Gastroesophageal sphincter (tissue), 3 donors: Measurements from ENCODE around the gene C19orf38.

Experiments
- POLR2AphosphoS5 ChIP-seq: sonication (generic); formaldehyde crosslinking; IDR thresholded peaks from one replicate; pipeline ENCODE4 v1.6.1; 2017; ENCODE audit warnings: antibody characterized with exemption
- TF ChIP-seq, protein P1 (sequence below), 4 experiments: fragments of 200-600 bp in 2 of 4; fragments of 450-650 bp in 2 of 4; sonication (generic) in 1 of 4; IDR thresholded peaks; one replicate each; pipeline ENCODE4 v1.5.1; 2017 to 2019; ENCODE audit warnings: antibody characterized with exemption in 4 of 4, mild to moderate bottlenecking in 2 of 4, moderate library complexity in 2 of 4

DNA sequence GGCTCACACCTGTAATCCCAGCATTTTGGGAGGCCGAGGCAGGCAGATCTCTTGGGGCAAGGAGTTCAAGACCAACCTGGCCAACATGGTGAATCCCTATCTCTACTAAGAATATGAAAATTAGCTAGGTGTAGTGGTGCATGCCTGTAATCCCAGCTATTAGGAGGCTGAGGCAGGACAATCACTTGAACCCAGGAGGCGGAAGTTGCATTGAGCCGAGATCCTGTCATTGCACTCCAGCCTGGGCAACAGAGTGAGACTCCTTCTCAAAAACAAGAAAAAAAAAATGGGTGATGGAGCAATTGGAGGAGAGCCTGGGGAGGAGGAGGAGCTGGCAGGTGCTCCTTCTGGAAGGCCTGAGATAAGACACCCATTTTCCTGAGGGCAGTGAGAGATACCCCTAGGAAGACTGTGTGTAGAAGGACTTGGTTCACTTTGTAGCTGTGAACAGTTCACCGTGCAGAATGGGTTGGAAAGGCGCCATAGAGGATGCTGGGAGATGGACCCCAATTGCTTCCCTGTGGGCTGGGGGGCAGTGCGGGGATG lies 14.4 kb downstream of the C19orf38 start:
- TF ChIP-seq, protein P1, sequence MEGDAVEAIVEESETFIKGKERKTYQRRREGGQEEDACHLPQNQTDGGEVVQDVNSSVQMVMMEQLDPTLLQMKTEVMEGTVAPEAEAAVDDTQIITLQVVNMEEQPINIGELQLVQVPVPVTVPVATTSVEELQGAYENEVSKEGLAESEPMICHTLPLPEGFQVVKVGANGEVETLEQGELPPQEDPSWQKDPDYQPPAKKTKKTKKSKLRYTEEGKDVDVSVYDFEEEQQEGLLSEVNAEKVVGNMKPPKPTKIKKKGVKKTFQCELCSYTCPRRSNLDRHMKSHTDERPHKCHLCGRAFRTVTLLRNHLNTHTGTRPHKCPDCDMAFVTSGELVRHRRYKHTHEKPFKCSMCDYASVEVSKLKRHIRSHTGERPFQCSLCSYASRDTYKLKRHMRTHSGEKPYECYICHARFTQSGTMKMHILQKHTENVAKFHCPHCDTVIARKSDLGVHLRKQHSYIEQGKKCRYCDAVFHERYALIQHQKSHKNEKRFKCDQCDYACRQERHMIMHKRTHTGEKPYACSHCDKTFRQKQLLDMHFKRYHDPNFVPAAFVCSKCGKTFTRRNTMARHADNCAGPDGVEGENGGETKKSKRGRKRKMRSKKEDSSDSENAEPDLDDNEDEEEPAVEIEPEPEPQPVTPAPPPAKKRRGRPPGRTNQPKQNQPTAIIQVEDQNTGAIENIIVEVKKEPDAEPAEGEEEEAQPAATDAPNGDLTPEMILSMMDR (IDR thresholded peaks at IDR 0.05): no peak
- TF ChIP-seq POLR2AphosphoS5: no peak
